ENCODE data around the gene CUX1.
A peak's percentile ranks its signal among the peaks of the same experiment; 100 is the strongest.

Gene CUX1

DNA sequence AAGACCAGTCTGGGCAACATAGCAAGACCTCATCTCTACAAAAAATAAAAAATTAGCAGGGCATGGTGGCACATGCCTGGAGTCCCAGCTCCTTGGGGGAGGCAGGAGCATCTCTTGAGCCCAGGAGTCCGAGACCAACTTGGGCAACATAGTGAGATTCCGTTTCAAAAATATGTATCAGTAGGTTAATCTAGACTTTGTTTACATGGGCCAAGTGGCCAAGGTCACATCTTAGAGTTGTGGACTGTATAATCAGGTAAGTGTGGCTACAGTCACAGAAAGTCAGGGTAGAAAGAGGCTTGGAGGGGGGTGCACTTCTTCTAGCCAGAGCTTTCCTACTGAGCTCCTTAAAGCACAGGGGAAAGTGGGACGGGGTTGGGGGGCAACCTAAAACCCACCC is 174.4 kb downstream of the CUX1 start:
- Mint-ChIP-seq H3K36me3 (peaks cover 15 to 21% of the 10 kb centered on the region in 2 donors), H3K4me1 (peaks cover 56 to 91% of the 10 kb centered on the region in 2 donors), H3K27me3 (no peaks in the 10 kb centered on the region), H3K27ac (peak overlapping the region; percentile 65), H3K9me3 (no peaks in the 10 kb centered on the region), H3K4me3 (no peak overlapping the region)
- ATAC-seq (replicated peaks): no peak
- no peak for DNase-seq

DNA sequence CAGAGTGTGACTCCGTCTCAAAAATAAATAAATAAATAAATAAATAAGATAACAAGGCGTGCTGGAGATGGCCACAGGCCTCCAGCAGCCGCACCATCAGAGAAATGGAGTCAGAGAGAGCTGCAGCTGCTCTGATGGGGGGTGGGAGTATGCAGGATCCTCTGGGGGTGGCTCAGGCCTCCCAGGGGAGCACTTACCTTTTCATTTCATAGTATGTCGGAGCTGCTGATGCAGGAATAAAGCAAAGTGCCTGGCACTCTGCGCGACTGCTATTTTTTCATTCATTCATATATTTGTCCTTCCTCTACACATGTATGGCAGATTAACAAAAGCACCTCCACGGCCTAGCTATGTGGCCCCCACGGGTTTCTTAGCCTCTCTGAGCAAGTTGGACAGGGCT is 175.9 kb downstream of the CUX1 start:
- Mint-ChIP-seq H3K27ac (peak overlapping the region; percentile 84), H3K4me3 (no peak overlapping the region), H3K36me3 (peaks cover 15 to 23% of the 10 kb centered on the region in 2 donors), H3K9me3 (no peaks in the 10 kb centered on the region), H3K4me1 (peaks cover 55 to 86% of the 10 kb centered on the region in 2 donors), H3K27me3 (no peaks in the 10 kb centered on the region)
- no peak for ATAC-seq (replicated peaks)
- DNase-seq: no peak

DNA sequence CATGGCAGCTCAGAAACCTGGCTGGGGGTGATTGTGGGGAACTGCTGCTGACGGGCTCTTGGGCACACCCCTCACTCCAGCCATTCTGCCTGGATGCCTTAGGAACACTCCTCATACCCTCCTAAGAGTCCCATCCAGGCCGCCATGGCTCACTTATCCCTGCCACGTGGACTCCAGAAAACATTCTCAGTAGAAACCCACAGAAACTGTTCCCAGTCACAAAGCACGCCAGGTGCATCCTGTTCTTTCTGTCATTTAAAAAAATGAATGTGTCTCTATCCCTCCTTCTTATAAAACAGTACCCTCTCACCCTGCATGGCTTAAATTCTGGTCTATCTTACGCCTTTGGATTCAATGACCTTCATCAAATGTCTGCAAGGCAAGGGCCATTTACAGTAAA is 177.7 kb downstream of the CUX1 start:
- DNase-seq: no peak
- Mint-ChIP-seq H3K4me1 (peaks cover 45 to 84% of the 10 kb centered on the region in 2 donors), H3K27ac (peak overlapping the region; percentile 82), H3K9me3 (no peaks in the 10 kb centered on the region), H3K27me3 (no peaks in the 10 kb centered on the region), H3K36me3 (peaks cover 10 to 14% of the 10 kb centered on the region in 2 donors), H3K4me3 (peak overlapping the region; percentile 17 to 43)
- no peak for ATAC-seq (replicated peaks)

DNA sequence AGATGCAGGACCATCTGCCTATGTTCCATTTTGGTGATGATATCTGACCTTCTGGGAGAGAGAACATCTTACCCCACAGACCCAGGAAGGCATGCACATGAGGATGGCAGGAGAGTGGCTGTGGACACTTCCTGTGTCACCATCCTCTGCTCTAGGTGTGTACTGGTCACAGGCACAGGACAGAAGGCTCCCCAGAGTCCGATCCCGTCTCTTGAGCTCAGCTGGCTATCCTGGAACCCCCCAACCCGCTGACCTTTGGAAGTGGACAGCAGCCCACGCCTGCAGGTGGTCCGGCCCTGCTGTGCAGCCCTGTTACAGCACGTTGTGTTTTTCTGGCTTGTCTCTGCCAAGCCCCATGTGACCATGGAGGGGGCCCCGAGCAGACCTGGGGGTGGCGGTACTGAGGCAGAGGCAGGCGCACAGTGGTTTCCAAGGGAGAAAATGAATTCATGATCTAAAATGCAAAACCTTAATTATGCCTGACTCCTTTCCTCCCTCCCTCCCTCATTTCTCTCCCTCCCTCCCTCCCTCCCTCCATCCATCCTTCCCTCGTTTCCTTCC is 178.8 kb downstream of the CUX1 start:
- Mint-ChIP-seq H3K36me3 (peaks cover 10 to 14% of the 10 kb centered on the region in 2 donors), H3K4me1 (peaks cover 40 to 76% of the 10 kb centered on the region in 2 donors), H3K27ac (no peak overlapping the region), H3K4me3 (no peak overlapping the region), H3K27me3 (no peaks in the 10 kb centered on the region), H3K9me3 (no peaks in the 10 kb centered on the region)
- ATAC-seq (replicated peaks) (no peak), DNase-seq (no peak)

DNA sequence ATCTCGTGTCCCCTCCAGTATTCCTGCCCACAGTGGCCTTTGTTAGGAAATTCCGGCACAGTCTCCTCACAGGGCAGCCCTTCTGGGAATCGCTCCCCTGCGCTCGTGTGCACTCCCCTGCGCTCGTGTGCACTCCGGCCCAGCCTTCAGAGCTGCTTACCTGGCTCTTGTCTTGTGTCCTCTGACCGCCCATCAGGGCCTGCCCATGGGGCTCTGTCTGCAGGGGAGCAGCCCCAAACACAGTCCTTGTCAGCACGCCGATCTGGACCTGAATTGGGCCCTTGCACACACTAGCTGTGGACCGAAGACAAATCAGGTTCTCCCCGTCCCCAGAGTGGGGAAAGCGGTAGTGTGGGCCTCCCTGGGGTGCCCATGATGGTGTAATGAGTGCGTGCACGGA is 179.4 kb downstream of the CUX1 start:
- Mint-ChIP-seq H3K27me3 (no peaks in the 10 kb centered on the region), H3K4me3 (peak overlapping the region in 1 of 2 donors; percentile 39), H3K36me3 (peaks cover 10 to 14% of the 10 kb centered on the region in 2 donors), H3K4me1 (peaks cover 37 to 72% of the 10 kb centered on the region in 2 donors), H3K27ac (no peak overlapping the region), H3K9me3 (no peaks in the 10 kb centered on the region)
- ATAC-seq (replicated peaks) (no peak), DNase-seq (no peak)

- H3K4me1 Mint-ChIP-seq: peaks cover 34 to 62% of the 10 kb centered on the region in 2 donors
- peak overlapping the region; percentile 25 for H3K27ac Mint-ChIP-seq
- no peaks in the 10 kb centered on the region for H3K9me3 Mint-ChIP-seq
- no peaks in the 10 kb centered on the region for H3K27me3 Mint-ChIP-seq
- no peak for DNase-seq
- H3K36me3 Mint-ChIP-seq: peaks cover 10 to 14% of the 10 kb centered on the region in 2 donors
- peak in 1 of 2 donors; percentile 10 for ATAC-seq (replicated peaks)
- no peak overlapping the region for H3K4me3 Mint-ChIP-seq
Observed at GRCh38 chr7:101998029-101998905, 180.8 kb downstream of the CUX1 start.

DNA sequence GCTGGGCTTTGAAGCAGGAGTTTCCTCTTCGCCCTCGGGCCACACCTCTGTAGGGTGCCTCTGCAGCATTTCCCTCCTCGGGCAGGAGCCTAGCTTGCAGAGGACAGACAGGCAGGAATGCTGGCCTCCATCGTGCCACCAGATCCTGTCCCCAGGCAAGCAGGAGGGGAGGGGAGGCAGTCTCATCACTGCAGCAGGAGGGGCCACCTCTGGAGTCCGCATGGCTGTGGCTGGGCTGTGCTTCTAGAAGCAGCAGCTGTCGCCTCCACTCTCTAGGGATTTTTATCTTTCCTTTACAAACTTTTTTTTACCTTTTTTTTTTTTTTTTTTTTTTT is 181.4 kb downstream of the CUX1 start:
- DNase-seq: no peak
- peak overlapping the region; percentile 25 for H3K27ac Mint-ChIP-seq
- peaks cover 31 to 56% of the 10 kb centered on the region in 2 donors for H3K4me1 Mint-ChIP-seq
- H3K9me3 Mint-ChIP-seq: no peaks in the 10 kb centered on the region
- H3K4me3 Mint-ChIP-seq: no peak overlapping the region
- H3K36me3 Mint-ChIP-seq: peaks cover 10 to 14% of the 10 kb centered on the region in 2 donors
- ATAC-seq (replicated peaks): peak; percentile 39 to 68
- no peaks in the 10 kb centered on the region for H3K27me3 Mint-ChIP-seq

DNA sequence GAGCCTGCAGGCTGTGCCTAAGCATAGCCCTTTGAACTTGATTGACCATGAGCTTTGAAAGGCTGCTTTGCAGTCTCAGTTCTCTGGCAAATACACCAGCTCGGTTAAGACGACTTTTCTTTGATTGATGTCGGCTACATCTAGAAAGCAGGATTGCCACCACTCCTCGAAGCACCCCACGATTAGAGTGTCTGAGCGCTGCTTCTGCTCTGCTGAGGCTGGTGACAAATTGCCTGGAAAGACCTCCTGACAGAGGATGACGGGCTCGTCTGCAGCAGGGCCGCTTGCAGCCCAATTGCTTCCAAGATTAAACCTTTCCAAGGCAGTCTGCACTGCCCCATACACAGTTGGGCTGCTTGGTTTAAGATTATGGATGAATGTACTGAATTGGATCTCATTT is 182.0 kb downstream of the CUX1 start:
- Mint-ChIP-seq H3K9me3 (no peaks in the 10 kb centered on the region), H3K4me1 (peaks cover 28 to 50% of the 10 kb centered on the region in 2 donors), H3K27me3 (no peaks in the 10 kb centered on the region), H3K36me3 (peaks cover 10 to 14% of the 10 kb centered on the region in 2 donors), H3K4me3 (no peak overlapping the region), H3K27ac (peak overlapping the region; percentile 37)
- ATAC-seq (replicated peaks): peak in 1 of 2 donors; percentile 26
- no peak for DNase-seq

GRCh38 chr7:102000123-102000522 is 182.7 kb downstream of the CUX1 start:
- Mint-ChIP-seq H3K9me3 (no peaks in the 10 kb centered on the region), H3K4me3 (no peak overlapping the region), H3K27ac (no peak overlapping the region), H3K4me1 (peaks cover 26 to 44% of the 10 kb centered on the region in 2 donors), H3K36me3 (peaks cover 8 to 11% of the 10 kb centered on the region in 2 donors), H3K27me3 (no peaks in the 10 kb centered on the region)
- ATAC-seq (replicated peaks): no peak
- DNase-seq: no peak

DNA sequence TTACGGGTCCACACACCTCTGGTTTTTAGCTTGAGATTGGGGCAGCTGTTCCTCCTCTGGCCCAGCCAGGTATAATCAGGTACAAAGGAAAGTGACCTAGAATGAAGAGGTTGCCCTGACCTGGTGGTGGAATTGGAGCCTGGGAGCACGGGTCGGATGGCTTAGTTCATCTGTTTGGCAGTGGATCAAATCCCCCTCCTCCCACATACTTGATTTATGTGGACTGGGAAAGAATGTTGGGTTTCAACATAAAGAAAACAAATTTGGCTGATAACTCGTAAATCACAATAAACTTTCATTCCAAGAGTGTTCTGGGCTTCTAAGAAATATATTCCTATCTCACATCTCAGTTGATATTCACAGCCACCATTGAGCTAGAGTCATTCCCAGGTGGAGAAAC is 186.8 kb downstream of the CUX1 start:
- DNase-seq: no peak
- Mint-ChIP-seq H3K36me3 (peaks cover 5 to 15% of the 10 kb centered on the region in 2 donors), H3K4me3 (no peak overlapping the region)

DNA sequence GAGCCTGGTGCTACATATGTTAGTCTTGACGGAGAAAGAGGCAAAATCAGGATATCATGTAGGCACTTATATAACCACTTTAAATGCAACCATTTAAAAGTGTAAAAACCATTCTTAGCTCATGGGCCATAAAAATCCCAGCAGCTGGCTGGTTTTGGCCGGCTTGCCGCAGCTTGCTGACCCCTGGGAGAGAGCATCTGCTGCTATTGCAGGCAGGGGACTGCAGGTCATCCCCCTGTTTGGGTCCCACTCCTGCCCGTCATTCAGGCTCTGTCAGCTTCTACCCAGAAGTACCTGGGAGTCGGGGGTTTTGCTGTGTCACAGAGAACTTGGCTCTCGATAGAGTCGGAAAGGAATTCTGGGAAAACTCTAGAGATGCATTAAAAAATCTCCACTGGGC is 187.4 kb downstream of the CUX1 start:
- H3K27me3 Mint-ChIP-seq: no peaks in the 10 kb centered on the region
- no peak overlapping the region for H3K4me3 Mint-ChIP-seq
- ATAC-seq (replicated peaks) (no peak), DNase-seq (no peak)
- no peak overlapping the region for H3K27ac Mint-ChIP-seq
- peaks cover 10 to 21% of the 10 kb centered on the region in 2 donors for H3K36me3 Mint-ChIP-seq
- H3K9me3 Mint-ChIP-seq: no peaks in the 10 kb centered on the region
- peaks cover 15 to 19% of the 10 kb centered on the region in 2 donors for H3K4me1 Mint-ChIP-seq

More for the DNA sequence above, 186.8 kb downstream of the CUX1 start:
- no peaks in the 10 kb centered on the region for H3K9me3 Mint-ChIP-seq
- H3K27ac Mint-ChIP-seq: no peak overlapping the region
- H3K27me3 Mint-ChIP-seq: no peaks in the 10 kb centered on the region
- ATAC-seq (replicated peaks): no peak
- H3K4me1 Mint-ChIP-seq: peaks cover 14 to 19% of the 10 kb centered on the region in 2 donors

DNA sequence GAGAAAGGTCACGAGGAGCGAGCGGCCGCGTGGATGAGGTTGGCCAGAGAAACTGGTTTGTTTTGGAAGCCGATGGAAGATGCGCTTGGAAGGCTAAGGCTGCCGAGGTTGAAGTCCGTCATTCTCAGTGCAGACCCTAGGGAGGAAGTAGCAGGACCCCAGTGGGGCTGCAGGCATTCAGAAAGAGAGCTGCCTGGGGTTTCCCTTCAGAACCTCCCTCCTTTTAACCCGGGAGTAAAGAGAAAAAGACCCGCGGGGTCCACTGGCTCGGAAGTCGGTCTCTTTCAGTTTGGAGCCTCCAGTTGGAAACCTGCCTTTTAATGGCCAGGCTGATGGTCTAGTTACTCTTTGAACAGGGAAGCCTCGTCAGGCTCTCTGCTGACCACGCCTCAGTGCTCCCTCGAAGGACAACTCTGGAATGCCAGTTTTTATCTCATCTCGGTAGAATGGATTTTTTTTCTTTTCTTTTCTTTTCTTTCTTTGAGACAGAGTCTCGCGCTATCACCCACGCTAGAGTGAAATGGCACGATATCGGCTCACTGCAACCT is 188.6 kb downstream of the CUX1 start:
- no peak overlapping the region for H3K27ac Mint-ChIP-seq
- H3K27me3 Mint-ChIP-seq: no peaks in the 10 kb centered on the region
- H3K4me1 Mint-ChIP-seq: peaks cover 14 to 19% of the 10 kb centered on the region in 2 donors
- H3K36me3 Mint-ChIP-seq: peaks cover 10 to 21% of the 10 kb centered on the region in 2 donors
- H3K4me3 Mint-ChIP-seq: no peak overlapping the region
- ATAC-seq (replicated peaks) (no peak), DNase-seq (no peak)
- H3K9me3 Mint-ChIP-seq: no peaks in the 10 kb centered on the region

DNA sequence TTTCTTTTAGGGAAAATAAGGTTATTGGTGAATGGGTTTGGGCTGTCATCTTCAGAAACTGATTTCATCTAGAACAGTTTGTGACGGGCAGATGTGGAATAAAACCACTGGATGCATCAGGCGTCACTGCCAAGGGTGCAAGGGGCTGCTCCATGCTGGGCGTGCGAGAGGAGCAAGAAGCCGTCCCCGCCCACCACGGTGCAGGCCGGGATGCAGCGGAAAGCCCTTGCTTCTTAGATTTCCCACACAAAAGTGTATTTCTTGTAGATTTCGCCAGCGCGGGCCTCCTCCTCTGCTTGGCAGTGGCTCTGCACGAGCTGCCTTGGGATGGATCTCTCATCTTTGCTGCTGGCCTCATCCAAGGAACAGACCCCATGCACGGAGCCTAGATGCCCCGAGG is 189.3 kb downstream of the CUX1 start:
- H3K27ac Mint-ChIP-seq: no peak overlapping the region
- DNase-seq (no peak), ATAC-seq (replicated peaks) (no peak)
- H3K4me3 Mint-ChIP-seq: no peak overlapping the region
- peaks cover 10 to 21% of the 10 kb centered on the region in 2 donors for H3K36me3 Mint-ChIP-seq
- H3K4me1 Mint-ChIP-seq: peaks cover 10 to 17% of the 10 kb centered on the region in 2 donors
- H3K9me3 Mint-ChIP-seq: no peaks in the 10 kb centered on the region
- H3K27me3 Mint-ChIP-seq: no peaks in the 10 kb centered on the region

GRCh38 chr7:102008535-102009262 is 191.3 kb downstream of the CUX1 start:
- Mint-ChIP-seq H3K36me3 (peaks cover 10 to 21% of the 10 kb centered on the region in 2 donors), H3K4me1 (peaks cover 10 to 14% of the 10 kb centered on the region in 2 donors), H3K27me3 (no peaks in the 10 kb centered on the region), H3K9me3 (no peaks in the 10 kb centered on the region), H3K27ac (peak overlapping the region; percentile 31), H3K4me3 (no peak overlapping the region)
- DNase-seq (no peak), ATAC-seq (replicated peaks) (no peak)

Measured in stimulated activated naive B cell treated with anti-CD40 and anti-IgM and Interleukin-4, amounts not matched to agents 10 μg/mL and 1 μg/mL and 100 μg/mL, for 72 hours (primary cell).